Nephron progenitor cell (in vitro differentiated cells): Measurements from ENCODE around the gene DPP10.

Experiments
- DNase-seq: peaks from one replicate; pipeline ENCODE4 v3.0.0; 2021
- H3K27ac Mint-ChIP-seq: 2 replicates; pipeline ENCODE4 v1.8.0; 2021; ENCODE audit warnings: mild to moderate bottlenecking, moderate library complexity, mixed read lengths
- H3K27me3 Mint-ChIP-seq: 2 replicates; pipeline ENCODE4 v1.8.0; 2021; ENCODE audit warnings: mild to moderate bottlenecking, low read depth, mixed read lengths; ENCODE audit not compliant: poor library complexity
- H3K36me3 Mint-ChIP-seq: 2 replicates; pipeline ENCODE4 v1.8.0; 2021; ENCODE audit warnings: low read depth, mixed read lengths
- H3K4me1 Mint-ChIP-seq: 2 replicates; pipeline ENCODE4 v1.8.0; 2021; ENCODE audit warnings: mixed read lengths
- H3K4me3 Mint-ChIP-seq: 2 replicates; pipeline ENCODE4 v1.8.0; 2021; ENCODE audit warnings: mild to moderate bottlenecking, moderate library complexity, mixed read lengths
- H3K9me3 Mint-ChIP-seq: 2 replicates; pipeline ENCODE4 v1.8.0; 2021; ENCODE audit warnings: mild to moderate bottlenecking, moderate library complexity, mixed read lengths
- TF ChIP-seq, protein P1 (sequence below): fragments of 200-600 bp; sonication (generic); IDR thresholded peaks from 2 replicates; pipeline ENCODE4 v1.5.0; 2021; ENCODE audit warnings: antibody characterized with exemption

The DPP10 gene

GRCh38 chr2:114651933-114652332 lies 209.5 kb downstream of the DPP10 start:
- no peak overlapping the region for H3K27ac Mint-ChIP-seq
- no peaks in the 10 kb centered on the region for H3K36me3 Mint-ChIP-seq
- H3K27me3 Mint-ChIP-seq = peaks cover 7% of the 10 kb centered on the region
- H3K9me3 Mint-ChIP-seq = no peaks in the 10 kb centered on the region
- no peak overlapping the region for H3K4me3 Mint-ChIP-seq
- peaks cover 5% of the 10 kb centered on the region for H3K4me1 Mint-ChIP-seq
- TF ChIP-seq, protein P1, sequence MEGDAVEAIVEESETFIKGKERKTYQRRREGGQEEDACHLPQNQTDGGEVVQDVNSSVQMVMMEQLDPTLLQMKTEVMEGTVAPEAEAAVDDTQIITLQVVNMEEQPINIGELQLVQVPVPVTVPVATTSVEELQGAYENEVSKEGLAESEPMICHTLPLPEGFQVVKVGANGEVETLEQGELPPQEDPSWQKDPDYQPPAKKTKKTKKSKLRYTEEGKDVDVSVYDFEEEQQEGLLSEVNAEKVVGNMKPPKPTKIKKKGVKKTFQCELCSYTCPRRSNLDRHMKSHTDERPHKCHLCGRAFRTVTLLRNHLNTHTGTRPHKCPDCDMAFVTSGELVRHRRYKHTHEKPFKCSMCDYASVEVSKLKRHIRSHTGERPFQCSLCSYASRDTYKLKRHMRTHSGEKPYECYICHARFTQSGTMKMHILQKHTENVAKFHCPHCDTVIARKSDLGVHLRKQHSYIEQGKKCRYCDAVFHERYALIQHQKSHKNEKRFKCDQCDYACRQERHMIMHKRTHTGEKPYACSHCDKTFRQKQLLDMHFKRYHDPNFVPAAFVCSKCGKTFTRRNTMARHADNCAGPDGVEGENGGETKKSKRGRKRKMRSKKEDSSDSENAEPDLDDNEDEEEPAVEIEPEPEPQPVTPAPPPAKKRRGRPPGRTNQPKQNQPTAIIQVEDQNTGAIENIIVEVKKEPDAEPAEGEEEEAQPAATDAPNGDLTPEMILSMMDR = no peak
- DNase-seq = no peak

DNA sequence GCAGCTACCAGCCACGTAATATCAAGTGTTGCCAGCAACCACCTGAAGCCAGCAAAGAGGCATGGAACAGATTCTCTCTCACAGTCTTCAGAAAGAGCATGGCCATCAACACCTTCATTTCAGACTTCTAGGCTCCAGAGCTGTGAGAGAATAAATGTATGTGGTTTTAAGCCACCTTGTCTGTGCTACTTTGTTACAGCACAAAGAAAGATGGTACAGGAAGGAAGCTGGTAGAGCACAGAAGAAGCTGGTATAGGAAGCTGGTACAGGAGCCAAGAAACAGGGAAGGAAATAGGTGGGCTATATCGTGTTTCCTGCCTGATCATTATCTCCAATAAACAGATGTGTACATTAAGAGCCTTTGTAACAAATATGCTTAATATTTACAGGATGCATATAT lies 217.4 kb downstream of the DPP10 start:
- peaks cover 20% of the 10 kb centered on the region for H3K27me3 Mint-ChIP-seq
- H3K4me3 Mint-ChIP-seq = no peak overlapping the region
- DNase-seq = no peak
- H3K9me3 Mint-ChIP-seq = no peaks in the 10 kb centered on the region
- TF ChIP-seq, protein P1 = no peak
- peaks cover 9% of the 10 kb centered on the region for H3K4me1 Mint-ChIP-seq
- H3K27ac Mint-ChIP-seq = no peak overlapping the region
- no peaks in the 10 kb centered on the region for H3K36me3 Mint-ChIP-seq

DNA sequence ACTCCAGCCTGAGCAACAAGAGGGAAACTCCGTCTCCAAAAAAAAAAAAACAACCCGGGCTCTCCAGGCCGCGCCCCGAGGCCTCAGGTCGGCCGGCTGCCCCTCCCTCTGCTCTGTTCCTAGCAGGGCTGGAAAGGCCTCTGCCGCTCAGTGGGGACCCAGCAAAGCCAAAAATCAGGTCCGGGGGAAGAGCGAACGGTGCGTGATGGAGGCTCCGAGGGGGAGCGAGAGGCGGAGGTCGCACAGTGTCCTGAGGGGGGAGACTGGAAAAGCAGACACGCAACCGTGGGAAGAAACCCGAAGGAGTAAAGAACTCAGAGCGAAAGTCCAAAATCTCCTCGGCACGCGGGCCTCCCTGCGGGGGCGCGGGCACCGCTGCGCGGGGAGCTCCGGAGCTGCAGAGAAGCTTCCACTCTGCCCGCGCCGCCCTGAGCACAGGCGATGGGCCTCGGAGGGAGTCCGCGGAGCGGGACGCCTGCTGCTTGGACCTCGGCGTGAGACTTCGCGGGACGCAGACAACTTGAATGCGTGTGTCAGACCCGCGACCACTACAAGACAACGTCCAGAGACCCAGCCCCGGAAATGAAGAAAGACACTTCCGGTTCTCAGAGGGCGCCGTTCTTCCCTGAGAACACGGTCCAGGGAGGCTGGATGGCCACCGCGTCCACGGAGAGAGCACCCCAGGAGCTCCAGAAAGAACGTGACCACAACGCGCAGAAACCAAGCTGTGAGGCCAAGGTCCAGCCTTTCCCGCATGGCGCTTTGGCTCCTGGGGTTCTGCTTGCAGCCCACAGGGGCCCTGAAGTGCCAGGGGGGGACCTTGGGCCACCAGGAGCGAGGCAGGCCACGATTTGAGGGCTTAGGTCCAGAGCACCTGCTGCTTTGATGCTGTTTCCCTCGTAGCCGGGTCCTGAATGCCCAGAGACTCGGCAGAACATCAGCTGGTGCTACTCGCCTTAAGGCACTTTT lies 219.8 kb downstream of the DPP10 start:
- Mint-ChIP-seq H3K4me3 (peak overlapping the region; percentile 83), H3K4me1 (peaks cover 4% of the 10 kb centered on the region), H3K36me3 (no peaks in the 10 kb centered on the region), H3K27me3 (peaks cover 25% of the 10 kb centered on the region), H3K9me3 (no peaks in the 10 kb centered on the region), H3K27ac (no peak overlapping the region)
- TF ChIP-seq, protein P1 = no peak
- DNase-seq = peak; percentile 29

- no peaks in the 10 kb centered on the region for H3K36me3 Mint-ChIP-seq
- peaks cover 15% of the 10 kb centered on the region for H3K27me3 Mint-ChIP-seq
- H3K9me3 Mint-ChIP-seq = no peaks in the 10 kb centered on the region
- peaks cover 8% of the 10 kb centered on the region for H3K4me1 Mint-ChIP-seq
- no peak overlapping the region for H3K27ac Mint-ChIP-seq
- no peak for DNase-seq
- TF ChIP-seq, protein P1 = no peak
- H3K4me3 Mint-ChIP-seq = no peak overlapping the region
These were observed 226.0 kb downstream of the DPP10 start for GRCh38 chr2:114668415-114668814.

- peaks cover 16% of the 10 kb centered on the region for H3K4me1 Mint-ChIP-seq
- DNase-seq = no peak
- H3K4me3 Mint-ChIP-seq = no peak overlapping the region
- H3K9me3 Mint-ChIP-seq = no peaks in the 10 kb centered on the region
- H3K36me3 Mint-ChIP-seq = no peaks in the 10 kb centered on the region
- TF ChIP-seq, protein P1 = no peak
- H3K27ac Mint-ChIP-seq = no peak overlapping the region
- peaks cover 5% of the 10 kb centered on the region for H3K27me3 Mint-ChIP-seq
These were observed 240.8 kb downstream of the DPP10 start for GRCh38 chr2:114683251-114683650.

- Mint-ChIP-seq H3K27me3 (peaks cover 3% of the 10 kb centered on the region), H3K27ac (peak overlapping the region; percentile 44), H3K36me3 (no peaks in the 10 kb centered on the region), H3K9me3 (no peaks in the 10 kb centered on the region), H3K4me3 (no peak overlapping the region), H3K4me1 (peaks cover 16% of the 10 kb centered on the region)
- no peak for DNase-seq
- TF ChIP-seq, protein P1 = no peak
These were observed 242.0 kb downstream of the DPP10 start for GRCh38 chr2:114684403-114684802.
